ENCODE measurements around the gene ANKRD9. TPM values are rescaled to one million over a fixed set of nuclear protein-coding genes. Genes with fewer than 3 reads are reported as not detected.
A peak's percentile ranks its signal among the peaks of the same experiment; 100 is the strongest.

ANKRD9 gene
- total RNA-seq, 1 experiment from 2014 or later, result 29.8 TPM

DNA sequence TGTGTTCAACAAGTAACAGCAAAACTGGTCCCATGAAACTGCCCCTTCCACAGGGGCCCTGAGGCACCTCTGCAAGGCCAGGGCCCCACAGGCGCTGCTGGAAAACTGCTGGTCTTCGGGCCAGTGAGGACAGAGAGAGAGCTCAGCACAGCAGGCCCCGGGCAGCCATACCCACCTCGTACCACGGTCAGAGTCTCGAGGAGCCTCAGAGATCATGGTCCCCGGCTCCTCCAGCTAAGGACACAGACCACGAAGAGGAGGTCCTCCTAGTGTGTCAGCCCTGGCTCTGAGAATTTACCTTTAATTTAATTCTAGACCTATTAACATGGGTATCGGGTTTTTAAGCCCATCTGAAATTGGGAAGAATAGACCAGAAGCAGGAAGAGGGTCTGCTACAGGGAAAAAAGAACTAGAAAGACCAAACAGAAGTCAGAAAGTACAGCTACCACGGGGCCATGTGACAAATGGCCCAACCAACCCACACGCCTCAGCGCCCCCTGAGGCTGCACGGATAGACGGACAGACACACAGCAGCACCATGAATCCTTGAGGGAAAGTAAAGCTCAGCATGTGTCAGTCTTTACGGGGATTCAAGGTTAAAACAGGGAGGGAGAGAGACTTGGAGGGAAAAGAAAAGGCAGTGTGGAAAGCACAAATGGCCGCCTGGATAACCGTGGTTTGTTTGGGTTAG lies 22.9 kb downstream of the ANKRD9 start:
- H3K27ac ChIP-seq (ENCODE audit: insufficient read length, low read depth, low read length), result no peak overlapping the region
- no peak overlapping the region for H3K9ac ChIP-seq (ENCODE audit: extremely low read depth, insufficient read length, low read length)
- no peak overlapping the region for H2BK15ac ChIP-seq (ENCODE audit: low read depth, low read length)
- H3K23me2 ChIP-seq (ENCODE audit: insufficient read length, low read depth, low read length, poor library complexity, severe bottlenecking), result no peaks in the 10 kb centered on the region
- H3K18ac ChIP-seq (ENCODE audit: insufficient read length, low read depth, low read length), result no peak overlapping the region
- no peak overlapping the region for H2BK20ac ChIP-seq (ENCODE audit: low read depth, low read length, poor library complexity, severe bottlenecking)
- no peak overlapping the region for H3K4ac ChIP-seq (ENCODE audit: low read depth, low read length)
- H2AFZ ChIP-seq (ENCODE audit: low read length), result no peak overlapping the region
- DNase-seq, result no peak
- WGBS (ENCODE audit: extremely low coverage, insufficient read length, low lambda C conversion rate), result no CpG with 5 or more reads among the region's 17 CpGs
- H3K79me2 ChIP-seq (ENCODE audit: insufficient read depth, low read length), result no peaks in the 10 kb centered on the region
- no peak overlapping the region for H3K56ac ChIP-seq (ENCODE audit: insufficient read length, low read depth, low read length)
- Mint-ChIP-seq H3K36me3 (ENCODE audit: insufficient read depth in 1 of 3, low read depth in 3 of 3) (peaks cover 0 to 4% (median 4%) of the 10 kb centered on the region in 3 experiments; a peak in 4 of 7 replicates), H3K4me1 (peaks cover 3 to 4% of the 10 kb centered on the region in 2 experiments; a peak in 2 of 4 replicates), H3K27ac (peak overlapping the region in 2 of 3 experiments; percentile 65 to 79; a peak in 4 of 7 replicates), H3K27me3 (ENCODE audit: low read depth) (no peaks in the 10 kb centered on the region), H3K4me3 (no peak overlapping the region), H3K9me3 (no peaks in the 10 kb centered on the region; a peak in 1 of 5 replicates)
- H4K5ac ChIP-seq (ENCODE audit: insufficient read length, low read depth, low read length), result no peak overlapping the region
- H3K9me3 ChIP-seq (ENCODE audit: control insufficient read depth, low read depth, low read length), result no peaks in the 10 kb centered on the region
- H4K91ac ChIP-seq (ENCODE audit: insufficient read length, low read depth, low read length), result no peak overlapping the region
- no peak overlapping the region for H2AK5ac ChIP-seq (ENCODE audit: insufficient read length, low read length)
- no peak overlapping the region for H3K23ac ChIP-seq (ENCODE audit: insufficient read length, low read depth, low read length)
- no peak overlapping the region for H4K8ac ChIP-seq (replicated peaks; ENCODE audit: insufficient read length, low read depth, low read length)
- no peak overlapping the region for H3K4me2 ChIP-seq (ENCODE audit: insufficient read depth, insufficient read length, low read length)
- H3K79me1 ChIP-seq (ENCODE audit: insufficient read depth, low read depth, low read length, poor library complexity, severe bottlenecking), result no peaks in the 10 kb centered on the region
- H4K20me1 ChIP-seq (ENCODE audit: control insufficient read depth, insufficient read depth, insufficient read length), result no peaks in the 10 kb centered on the region
- H3K4me1 ChIP-seq (ENCODE audit: insufficient read depth, low read length), result no peaks in the 10 kb centered on the region
- H3K14ac ChIP-seq (ENCODE audit: insufficient read depth, low read length), result no peak overlapping the region; the same call in 1 of the 2 replicates
- no peak overlapping the region for H3T11ph ChIP-seq (ENCODE audit: low read length)
- no peak overlapping the region for H2BK12ac ChIP-seq (ENCODE audit: insufficient read length, low read depth, low read length)
- no peaks in the 10 kb centered on the region for H3K27me3 ChIP-seq (ENCODE audit: insufficient read depth, low read length)
- TF ChIP-seq, protein P1, sequence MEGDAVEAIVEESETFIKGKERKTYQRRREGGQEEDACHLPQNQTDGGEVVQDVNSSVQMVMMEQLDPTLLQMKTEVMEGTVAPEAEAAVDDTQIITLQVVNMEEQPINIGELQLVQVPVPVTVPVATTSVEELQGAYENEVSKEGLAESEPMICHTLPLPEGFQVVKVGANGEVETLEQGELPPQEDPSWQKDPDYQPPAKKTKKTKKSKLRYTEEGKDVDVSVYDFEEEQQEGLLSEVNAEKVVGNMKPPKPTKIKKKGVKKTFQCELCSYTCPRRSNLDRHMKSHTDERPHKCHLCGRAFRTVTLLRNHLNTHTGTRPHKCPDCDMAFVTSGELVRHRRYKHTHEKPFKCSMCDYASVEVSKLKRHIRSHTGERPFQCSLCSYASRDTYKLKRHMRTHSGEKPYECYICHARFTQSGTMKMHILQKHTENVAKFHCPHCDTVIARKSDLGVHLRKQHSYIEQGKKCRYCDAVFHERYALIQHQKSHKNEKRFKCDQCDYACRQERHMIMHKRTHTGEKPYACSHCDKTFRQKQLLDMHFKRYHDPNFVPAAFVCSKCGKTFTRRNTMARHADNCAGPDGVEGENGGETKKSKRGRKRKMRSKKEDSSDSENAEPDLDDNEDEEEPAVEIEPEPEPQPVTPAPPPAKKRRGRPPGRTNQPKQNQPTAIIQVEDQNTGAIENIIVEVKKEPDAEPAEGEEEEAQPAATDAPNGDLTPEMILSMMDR (conservative IDR thresholded peaks at IDR 0.05), result no peak
- no peak overlapping the region for H2BK5ac ChIP-seq (ENCODE audit: insufficient read length, low read length)
- H2BK120ac ChIP-seq (ENCODE audit: low read depth, low read length, poor library complexity, severe bottlenecking), result no peak overlapping the region

Measured in H9 (cell line).